ENCODE results near the gene MPND.

Gene MPND

GRCh38 chr19:4406626-4407025, 63.3 kb downstream of the MPND start:
- 0 out of 2 replicates have a peak overlapping the region, but pooled peaks have one; percentile 26 for H3K27ac ChIP-seq
- TF ChIP-seq ZFX (IDR thresholded peaks at IDR 0.05; ENCODE audit: borderline replicate concordance), result no peak
- TF ChIP-seq CTCF (IDR thresholded peaks at IDR 0.05), result no peak

- no peak overlapping the region for H3K27ac ChIP-seq
- TF ChIP-seq CTCF (IDR thresholded peaks at IDR 0.05), result no peak
- no peak for TF ChIP-seq ZFX (IDR thresholded peaks at IDR 0.05; ENCODE audit: borderline replicate concordance)
Observed at GRCh38 chr19:4409123-4409933, 66.0 kb downstream of the MPND start.

Measured in 22Rv1 (cell line).